HEK293 (cell line): ENCODE data around the gene CEP72.

ENCODE experiments used
- CTCF ChIA-PET: fragments of 350-600 bp; formaldehyde crosslinking; extraction: SDS; loops from one replicate; lab custom pipeline; 2021; ENCODE audit warnings: antibody characterized with exemption; lab: Yijun Ruan, JAX
- POLR2A ChIA-PET: fragments of 300-600 bp; formaldehyde crosslinking; extraction: SDS; loops from one replicate; lab custom pipeline; 2020; ENCODE audit warnings: antibody characterized with exemption, inconsistent platforms; lab: Yijun Ruan, JAX
- H3K27ac ChIP-seq: fragments of 200-500 bp; sonication (Bioruptor generic); 2 replicates; pipeline ENCODE4 v1.5.1; 2014; ENCODE audit warnings: low read depth, low read length, control low read depth, inconsistent platforms; ENCODE audit errors: extremely low read depth
- H3K36me3 ChIP-seq, 2 experiments: fragments of 200-500 bp in 1 of 2; sonication (Bioruptor generic) in 1 of 2; 1 replicate in 1 of 2; 2 replicates in 1 of 2; pipeline ENCODE4 v1.5.1; 2014 to 2017; ENCODE audit warnings: inconsistent platforms in 2 of 2, low read length in 2 of 2; ENCODE audit not compliant: control insufficient read depth in 2 of 2, insufficient read depth in 1 of 2
- H3K4me1 ChIP-seq: fragments of 200-500 bp; sonication (Bioruptor generic); 2 replicates; pipeline ENCODE4 v1.5.1; 2014; ENCODE audit warnings: mild to moderate bottlenecking, low read length, inconsistent platforms; ENCODE audit not compliant: control insufficient read depth, insufficient read depth
- H3K4me3 ChIP-seq: 2 replicates; pipeline ENCODE4 v1.5.1; 2011; ENCODE audit warnings: low read depth, mild to moderate bottlenecking, control low read depth, low read length, moderate library complexity
- H3K9me3 ChIP-seq: fragments of 200-500 bp; sonication (Bioruptor generic); 2 replicates; pipeline ENCODE4 v1.5.1; 2014; ENCODE audit warnings: low read depth, low read length, inconsistent platforms; ENCODE audit not compliant: control insufficient read depth, insufficient read depth
- EGR2 ChIP-seq: fragments of 450-650 bp; formaldehyde crosslinking; IDR thresholded peaks from 2 replicates; pipeline ENCODE4 v1.5.1; 2016; ENCODE audit warnings: low read depth, missing biosample characterization, missing genetic modification characterization
- GFI1B ChIP-seq: fragments of 450-650 bp; formaldehyde crosslinking; IDR thresholded peaks from 2 replicates; pipeline ENCODE4 v1.5.1; 2016; ENCODE audit warnings: missing biosample characterization, missing genetic modification characterization
- GLIS1 ChIP-seq: fragments of 450-650 bp; formaldehyde crosslinking; IDR thresholded peaks from 2 replicates; pipeline ENCODE4 v1.5.1; 2016; ENCODE audit warnings: missing biosample characterization, missing genetic modification characterization
- GLIS2 ChIP-seq: fragments of 450-650 bp; formaldehyde crosslinking; IDR thresholded peaks from 2 replicates; pipeline ENCODE4 v1.5.1; 2016; ENCODE audit warnings: missing biosample characterization, missing genetic modification characterization
- HOXC10 ChIP-seq: sonication (generic); formaldehyde crosslinking; IDR thresholded peaks from 2 replicates; pipeline ENCODE4 v1.8.1; 2023; ENCODE audit warnings: mild to moderate bottlenecking, missing genetic modification reagents
- KLF17 ChIP-seq: fragments of 450-650 bp; formaldehyde crosslinking; IDR thresholded peaks from 2 replicates; pipeline ENCODE4 v1.5.1; 2016; ENCODE audit warnings: missing biosample characterization, missing genetic modification characterization
- KLF9 ChIP-seq: fragments of 450-650 bp; formaldehyde crosslinking; IDR thresholded peaks from 2 replicates; pipeline ENCODE4 v1.5.1; 2016; ENCODE audit warnings: missing biosample characterization, missing genetic modification characterization, low read depth
- SCRT2 ChIP-seq: fragments of 450-650 bp; formaldehyde crosslinking; IDR thresholded peaks from 2 replicates; pipeline ENCODE4 v1.5.1; 2016; ENCODE audit warnings: missing biosample characterization, missing genetic modification characterization
- ZBTB7A ChIP-seq: fragments of 450-650 bp; formaldehyde crosslinking; IDR thresholded peaks from 2 replicates; pipeline ENCODE4 v1.5.1; 2016; ENCODE audit warnings: low read depth, missing biosample characterization, missing genetic modification characterization
- ZFHX2 ChIP-seq: fragments of 450-650 bp; formaldehyde crosslinking; conservative IDR thresholded peaks from 2 replicates; pipeline ENCODE4 v1.5.1; 2016; ENCODE audit warnings: missing biosample characterization, missing genetic modification characterization
- ZNF10 ChIP-seq: fragments of 450-650 bp; formaldehyde crosslinking; IDR thresholded peaks from 2 replicates; pipeline ENCODE4 v1.5.1; 2017; ENCODE audit warnings: missing biosample characterization, missing genetic modification characterization
- ZNF266 ChIP-seq: fragments of 450-650 bp; formaldehyde crosslinking; IDR thresholded peaks from 2 replicates; pipeline ENCODE4 v1.5.1; 2016; ENCODE audit warnings: missing biosample characterization, missing genetic modification characterization, low read depth
- ZNF354C ChIP-seq: fragments of 450-650 bp; formaldehyde crosslinking; IDR thresholded peaks from 2 replicates; pipeline ENCODE4 v1.5.1; 2016; ENCODE audit warnings: missing biosample characterization, missing genetic modification characterization, low read depth, borderline replicate concordance
- ZNF48 ChIP-seq: fragments of 450-650 bp; formaldehyde crosslinking; IDR thresholded peaks from 2 replicates; pipeline ENCODE4 v1.5.1; 2016; ENCODE audit warnings: missing biosample characterization, missing genetic modification characterization
- ZNF621 ChIP-seq: fragments of 450-650 bp; formaldehyde crosslinking; IDR thresholded peaks from 2 replicates; pipeline ENCODE4 v1.5.1; 2017; ENCODE audit warnings: missing biosample characterization, missing genetic modification characterization
- ZSCAN30 ChIP-seq: fragments of 450-650 bp; IDR thresholded peaks from 2 replicates; pipeline ENCODE4 v1.5.1; 2018; ENCODE audit warnings: missing biosample characterization, mild to moderate bottlenecking, missing genetic modification characterization, moderate library complexity
- ZSCAN4 ChIP-seq: fragments of 450-650 bp; formaldehyde crosslinking; IDR thresholded peaks from 2 replicates; pipeline ENCODE4 v1.5.1; 2017; ENCODE audit warnings: missing biosample characterization, missing genetic modification characterization
- TF ChIP-seq, protein P1 (sequence below): fragments of 450-650 bp; formaldehyde crosslinking; IDR thresholded peaks from 2 replicates; pipeline ENCODE4 v1.5.1; 2016; ENCODE audit warnings: missing biosample characterization, missing genetic modification characterization
- TF ChIP-seq, protein P2 (sequence below): fragments of 450-650 bp; formaldehyde crosslinking; IDR thresholded peaks from 2 replicates; pipeline ENCODE4 v1.5.1; 2017; ENCODE audit warnings: missing biosample characterization, missing genetic modification characterization

Gene CEP72

DNA sequence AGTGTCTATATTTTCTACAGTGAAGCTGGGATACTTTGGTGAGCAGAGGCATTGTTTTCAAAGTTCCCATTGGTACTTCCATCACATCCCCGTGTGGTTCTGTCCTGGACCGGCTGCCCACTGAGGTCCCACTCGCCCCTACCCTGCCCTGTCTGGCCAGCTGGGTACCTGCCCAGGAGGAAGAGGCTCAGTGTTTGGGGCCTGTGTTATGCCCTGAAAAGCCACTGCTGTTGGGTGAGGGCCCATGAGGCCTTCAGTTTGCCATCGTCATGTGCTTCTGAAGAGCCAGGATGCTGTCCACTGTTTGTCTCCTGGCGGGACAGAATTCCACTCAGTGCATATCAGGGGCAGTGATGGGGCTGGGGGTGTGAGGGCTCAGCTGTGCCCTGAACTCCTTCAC, 2.6 kb upstream of the CEP72 start (continued):
- no peak for TF ChIP-seq ZSCAN30 (tag by site-specific recombination)
- no peak for TF ChIP-seq ZNF354C
- TF ChIP-seq, all 188 proteins: peak for 0

DNA sequence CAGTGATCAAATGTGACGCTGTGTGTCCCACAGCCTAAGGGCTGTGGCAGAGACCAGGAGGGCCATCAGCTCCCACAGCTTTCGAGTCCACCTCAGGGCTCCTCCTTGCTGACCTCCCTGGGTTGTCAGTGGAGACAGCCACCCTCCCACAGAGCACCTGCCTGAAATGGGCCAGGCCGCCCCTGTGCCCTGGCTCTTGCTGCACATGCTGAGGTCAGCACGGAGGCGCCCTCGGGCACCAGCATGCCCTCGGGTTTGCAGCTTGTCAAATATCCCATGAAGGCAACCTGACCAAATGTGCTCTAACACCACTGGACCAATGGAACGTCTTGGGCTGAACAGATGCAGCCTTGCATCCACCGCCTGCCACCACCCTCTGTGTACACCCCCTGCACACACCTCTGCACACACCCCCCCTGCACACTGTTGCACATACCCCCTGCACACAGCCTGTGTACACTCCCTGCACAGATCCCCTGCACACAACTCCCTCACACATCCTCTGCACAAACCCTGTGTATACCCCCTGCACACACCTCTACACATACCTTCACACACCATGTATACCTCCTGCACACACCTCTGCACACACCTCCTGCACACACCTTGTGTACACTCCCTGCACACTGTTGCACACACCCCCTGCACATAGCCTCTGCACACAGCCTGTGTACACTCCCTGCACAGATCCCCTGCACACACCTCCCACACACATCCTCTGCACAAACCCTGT, 2.0 kb upstream of the CEP72 start:
- POLR2A ChIA-PET: interaction anchor here (0.6 kb wide), 1 partner anchor 59 kb away, joined by 6 read pairs; no protein-coding TSS in a partner anchor
- TF ChIP-seq GLIS2 (tag by site-specific recombination) (peak; percentile 78), HOXC10 (CRISPR knock-in tag) (no peak), GLIS1 (tag by site-specific recombination) (peak; percentile 67)
- H3K9me3 ChIP-seq: no peaks in the 10 kb centered on the region
- CTCF ChIA-PET: interaction anchor here (0.6 kb wide), 1 partner anchor 292 kb away, joined by 3 read pairs; no protein-coding TSS in a partner anchor
- peaks cover 1 to 7% of the 10 kb centered on the region in 2 experiments; a peak in 2 of 3 replicates for H3K36me3 ChIP-seq
- H3K27ac ChIP-seq: no peak overlapping the region
- H3K4me1 ChIP-seq: peaks cover 4% of the 10 kb centered on the region
- H3K4me3 ChIP-seq: no peak overlapping the region

- peak overlapping the region; percentile 8; the same call in 1 of the 2 replicates for H3K27ac ChIP-seq
- TF ChIP-seq KLF17 (tag by site-specific recombination) (no peak), ZNF266 (tag by site-specific recombination) (0 out of 2 replicates have a peak, but pooled peaks have one; percentile 6), GFI1B (tag by site-specific recombination) (0 out of 2 replicates have a peak, but pooled peaks have one; percentile 4), ZBTB7A (tag by site-specific recombination) (0 out of 2 replicates have a peak, but pooled peaks have one; percentile 34), KLF9 (tag by site-specific recombination) (peak; percentile 50), GLIS2 (tag by site-specific recombination) (0 out of 2 replicates have a peak, but pooled peaks have one; percentile 34), ZFHX2 (peak; percentile 83), ZNF48 (no peak), ZNF10 (no peak), ZSCAN4 (tag by site-specific recombination) (peak; percentile 96), ZNF621 (tag by site-specific recombination) (0 out of 2 replicates have a peak, but pooled peaks have one; percentile 52), EGR2 (tag by site-specific recombination) (peak; percentile 80), SCRT2 (tag by site-specific recombination) (0 out of 2 replicates have a peak, but pooled peaks have one; percentile 18)
- TF ChIP-seq, protein P1, sequence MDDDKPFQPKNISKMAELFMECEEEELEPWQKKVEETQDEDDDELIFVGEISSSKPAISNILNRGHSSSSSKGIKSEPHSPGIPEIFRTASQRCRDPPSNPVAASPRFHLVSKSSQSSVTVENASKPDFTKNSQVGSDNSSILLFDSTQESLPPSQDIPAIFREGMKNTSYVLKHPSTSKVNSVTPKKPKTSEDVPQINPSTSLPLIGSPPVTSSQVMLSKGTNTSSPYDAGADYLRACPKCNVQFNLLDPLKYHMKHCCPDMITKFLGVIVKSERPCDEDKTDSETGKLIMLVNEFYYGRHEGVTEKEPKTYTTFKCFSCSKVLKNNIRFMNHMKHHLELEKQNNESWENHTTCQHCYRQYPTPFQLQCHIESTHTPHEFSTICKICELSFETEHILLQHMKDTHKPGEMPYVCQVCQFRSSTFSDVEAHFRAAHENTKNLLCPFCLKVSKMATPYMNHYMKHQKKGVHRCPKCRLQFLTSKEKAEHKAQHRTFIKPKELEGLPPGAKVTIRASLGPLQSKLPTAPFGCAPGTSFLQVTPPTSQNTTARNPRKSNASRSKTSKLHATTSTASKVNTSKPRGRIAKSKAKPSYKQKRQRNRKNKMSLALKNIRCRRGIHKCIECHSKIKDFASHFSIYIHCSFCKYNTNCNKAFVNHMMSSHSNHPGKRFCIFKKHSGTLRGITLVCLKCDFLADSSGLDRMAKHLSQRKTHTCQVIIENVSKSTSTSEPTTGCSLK (tag by site-specific recombination): no peak
- TF ChIP-seq, protein P2, sequence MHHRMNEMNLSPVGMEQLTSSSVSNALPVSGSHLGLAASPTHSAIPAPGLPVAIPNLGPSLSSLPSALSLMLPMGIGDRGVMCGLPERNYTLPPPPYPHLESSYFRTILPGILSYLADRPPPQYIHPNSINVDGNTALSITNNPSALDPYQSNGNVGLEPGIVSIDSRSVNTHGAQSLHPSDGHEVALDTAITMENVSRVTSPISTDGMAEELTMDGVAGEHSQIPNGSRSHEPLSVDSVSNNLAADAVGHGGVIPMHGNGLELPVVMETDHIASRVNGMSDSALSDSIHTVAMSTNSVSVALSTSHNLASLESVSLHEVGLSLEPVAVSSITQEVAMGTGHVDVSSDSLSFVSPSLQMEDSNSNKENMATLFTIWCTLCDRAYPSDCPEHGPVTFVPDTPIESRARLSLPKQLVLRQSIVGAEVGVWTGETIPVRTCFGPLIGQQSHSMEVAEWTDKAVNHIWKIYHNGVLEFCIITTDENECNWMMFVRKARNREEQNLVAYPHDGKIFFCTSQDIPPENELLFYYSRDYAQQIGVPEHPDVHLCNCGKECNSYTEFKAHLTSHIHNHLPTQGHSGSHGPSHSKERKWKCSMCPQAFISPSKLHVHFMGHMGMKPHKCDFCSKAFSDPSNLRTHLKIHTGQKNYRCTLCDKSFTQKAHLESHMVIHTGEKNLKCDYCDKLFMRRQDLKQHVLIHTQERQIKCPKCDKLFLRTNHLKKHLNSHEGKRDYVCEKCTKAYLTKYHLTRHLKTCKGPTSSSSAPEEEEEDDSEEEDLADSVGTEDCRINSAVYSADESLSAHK: peak; percentile 50; the same call in 1 of the 2 replicates
- ChIA-PET CTCF (no interaction called here), POLR2A (interaction anchor here (0.5 to 2.8 kb wide), 6 partner anchors 11 to 138 kb away, joined by 3 to 17 read pairs (median 4); no protein-coding TSS in a partner anchor)
- peaks cover 4% of the 10 kb centered on the region for H3K4me1 ChIP-seq
- H3K4me3 ChIP-seq: peak overlapping the region; percentile 76
- H3K9me3 ChIP-seq: no peaks in the 10 kb centered on the region; the same call in 1 of the 2 replicates
- peaks cover 5 to 15% of the 10 kb centered on the region in 2 experiments for H3K36me3 ChIP-seq
Measured at GRCh38 chr5:610744-611730, 1.1 kb upstream of the CEP72 start.
